Measurements from ENCODE around the gene BTBD6. TPM values are rescaled to one million over a fixed set of nuclear protein-coding genes. Genes with fewer than 3 reads are reported as not detected.

The BTBD6 gene
- total RNA-seq, 4 donors from 2014 or later: 56.1 to 72.5 (median 69.4) TPM

DNA sequence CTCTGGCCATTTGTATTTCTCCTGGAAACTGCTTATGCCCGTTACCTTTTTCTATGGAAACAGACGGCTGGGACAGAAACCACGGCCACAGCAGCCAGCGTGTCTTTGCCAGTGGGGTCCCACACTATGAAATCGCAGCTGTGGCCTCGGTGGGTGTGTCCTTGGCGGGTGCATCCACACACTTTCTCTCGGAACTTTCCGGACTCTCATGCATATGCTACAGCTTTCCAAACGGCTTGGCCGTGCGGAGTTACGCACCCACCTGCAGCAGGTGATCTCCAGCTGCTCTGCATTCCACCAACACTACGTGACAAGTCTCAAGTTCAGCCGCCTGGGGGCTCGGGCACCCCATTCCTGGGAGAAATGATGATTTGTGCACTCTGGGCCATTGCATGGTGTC lies 1.3 kb upstream of the BTBD6 start:
- peaks cover 18 to 35% (median 32%) of the 10 kb centered on the region in 4 donors for H3K4me1 ChIP-seq
- no peaks in the 10 kb centered on the region for H3K27me3 ChIP-seq
- peaks cover 0 to 50% (median 31%) of the 10 kb centered on the region in 4 donors for H3K36me3 ChIP-seq
- 94% methylated on average over 11 of the region's 16 CpGs for WGBS
- no peak for DNase-seq (ENCODE audit: extremely low spot score)
- H3K27ac ChIP-seq (replicated peaks in 1 of 4): no peak overlapping the region
- no peaks in the 10 kb centered on the region for H3K9me3 ChIP-seq
- intact Hi-C loops (cut with DNase I): loop anchor here (10.0 kb wide), 2 partner anchors 68 to 108 kb away; partner anchors contain the start of gene PACS2
- H3K4me3 ChIP-seq: no peak overlapping the region
- no peak for TF ChIP-seq POLR2AphosphoS5 (IDR thresholded peaks at IDR 0.05)
- no peak for TF ChIP-seq EP300 (IDR thresholded peaks at IDR 0.05)
- no peak for TF ChIP-seq POLR2A (IDR thresholded peaks at IDR 0.05; ENCODE audit: low read depth)
- TF ChIP-seq, protein P1, sequence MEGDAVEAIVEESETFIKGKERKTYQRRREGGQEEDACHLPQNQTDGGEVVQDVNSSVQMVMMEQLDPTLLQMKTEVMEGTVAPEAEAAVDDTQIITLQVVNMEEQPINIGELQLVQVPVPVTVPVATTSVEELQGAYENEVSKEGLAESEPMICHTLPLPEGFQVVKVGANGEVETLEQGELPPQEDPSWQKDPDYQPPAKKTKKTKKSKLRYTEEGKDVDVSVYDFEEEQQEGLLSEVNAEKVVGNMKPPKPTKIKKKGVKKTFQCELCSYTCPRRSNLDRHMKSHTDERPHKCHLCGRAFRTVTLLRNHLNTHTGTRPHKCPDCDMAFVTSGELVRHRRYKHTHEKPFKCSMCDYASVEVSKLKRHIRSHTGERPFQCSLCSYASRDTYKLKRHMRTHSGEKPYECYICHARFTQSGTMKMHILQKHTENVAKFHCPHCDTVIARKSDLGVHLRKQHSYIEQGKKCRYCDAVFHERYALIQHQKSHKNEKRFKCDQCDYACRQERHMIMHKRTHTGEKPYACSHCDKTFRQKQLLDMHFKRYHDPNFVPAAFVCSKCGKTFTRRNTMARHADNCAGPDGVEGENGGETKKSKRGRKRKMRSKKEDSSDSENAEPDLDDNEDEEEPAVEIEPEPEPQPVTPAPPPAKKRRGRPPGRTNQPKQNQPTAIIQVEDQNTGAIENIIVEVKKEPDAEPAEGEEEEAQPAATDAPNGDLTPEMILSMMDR (IDR thresholded peaks at IDR 0.05): no peak

DNA sequence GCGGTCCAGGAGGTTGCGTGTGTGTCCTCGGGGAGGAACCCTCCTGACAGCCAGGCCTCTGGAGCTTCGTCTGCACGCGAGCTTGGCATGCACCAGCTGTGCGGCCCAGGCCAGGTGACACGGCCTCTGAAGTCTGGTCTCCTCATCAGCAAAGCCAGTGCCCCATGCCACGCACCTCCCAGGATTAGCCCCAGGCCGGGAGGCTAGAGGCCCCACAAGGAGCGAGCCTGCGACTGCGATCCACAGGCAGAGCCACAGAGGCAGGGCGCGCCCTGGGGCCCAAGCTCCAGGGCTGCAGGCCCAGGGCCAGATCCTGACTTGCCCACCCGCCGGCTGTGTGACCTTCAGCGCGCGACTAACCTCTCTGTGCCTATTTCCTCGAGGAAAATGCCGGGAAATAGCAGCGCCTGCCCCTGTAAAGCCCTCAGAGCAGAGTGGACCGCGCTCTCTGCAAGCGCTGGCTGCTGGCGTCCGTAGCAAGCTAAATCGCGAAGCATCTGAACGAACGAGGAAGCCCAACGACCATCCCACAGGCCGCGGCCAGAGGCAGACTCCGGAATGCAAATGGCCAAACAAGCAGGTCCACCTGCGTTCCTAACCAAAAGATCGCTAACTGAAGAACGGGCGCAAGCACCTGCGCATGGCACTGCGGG lies 492 bp upstream of the BTBD6 start:
- no peaks in the 10 kb centered on the region for H3K9me3 ChIP-seq
- 23% methylated on average over 21 of the region's 42 CpGs for WGBS
- TF ChIP-seq EP300 (IDR thresholded peaks at IDR 0.05): no peak
- TF ChIP-seq, protein P1 (IDR thresholded peaks at IDR 0.05): no peak
- TF ChIP-seq POLR2A (IDR thresholded peaks at IDR 0.05; ENCODE audit: low read depth): no peak
- no peak for TF ChIP-seq POLR2AphosphoS5 (IDR thresholded peaks at IDR 0.05)
- peak overlapping the region; percentile 63 to 94 (median 66) for H3K4me3 ChIP-seq
- DNase-seq (ENCODE audit: extremely low spot score): no peak
- intact Hi-C loops (cut with DNase I): loop anchor here (10.0 kb wide), 2 partner anchors 67 to 107 kb away; partner anchors contain the start of gene PACS2
- H3K27me3 ChIP-seq: no peaks in the 10 kb centered on the region
- H3K4me1 ChIP-seq: peaks cover 18 to 35% (median 32%) of the 10 kb centered on the region in 4 donors
- peaks cover 0 to 55% (median 39%) of the 10 kb centered on the region in 4 donors for H3K36me3 ChIP-seq
- H3K27ac ChIP-seq (replicated peaks in 1 of 4): peak overlapping the region; percentile 86 to 96 (median 92)

DNA sequence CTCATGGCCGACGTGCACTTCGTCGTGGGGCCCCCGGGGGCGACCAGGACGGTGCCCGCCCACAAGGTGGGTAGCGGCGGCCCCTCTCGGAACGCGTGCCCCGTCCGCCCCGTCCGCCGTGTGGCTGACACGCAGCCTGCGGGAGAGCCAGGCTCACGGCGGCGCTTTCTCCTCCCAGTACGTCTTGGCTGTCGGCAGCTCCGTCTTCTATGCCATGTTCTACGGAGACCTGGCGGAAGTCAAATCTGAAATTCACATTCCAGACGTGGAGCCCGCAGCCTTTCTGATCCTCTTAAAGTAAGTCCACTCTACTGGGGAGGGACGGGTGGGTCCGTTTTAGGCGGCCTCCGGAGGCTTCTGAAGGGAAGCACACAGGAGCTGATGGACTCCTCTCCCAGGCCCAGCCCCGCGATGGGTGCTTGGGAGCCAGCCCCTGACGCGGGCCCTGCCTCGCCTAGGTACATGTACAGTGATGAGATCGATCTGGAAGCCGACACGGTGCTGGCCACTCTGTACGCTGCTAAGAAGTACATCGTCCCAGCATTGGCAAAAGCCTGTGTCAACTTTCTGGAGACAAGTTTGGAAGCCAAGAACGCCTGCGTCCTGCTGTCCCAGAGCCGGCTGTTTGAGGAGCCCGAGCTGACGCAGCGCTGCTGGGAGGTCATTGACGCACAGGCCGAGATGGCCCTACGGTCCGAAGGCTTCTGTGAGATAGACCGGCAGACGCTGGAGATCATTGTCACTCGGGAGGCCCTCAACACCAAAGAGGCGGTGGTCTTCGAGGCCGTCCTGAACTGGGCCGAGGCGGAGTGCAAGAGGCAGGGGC lies 1.1 kb downstream of the BTBD6 start:
- Histone ChIP-seq H3K9me3 (no peaks in the 10 kb centered on the region), H3K27me3 (no peaks in the 10 kb centered on the region), H3K4me3 (peak overlapping the region; percentile 63 to 94 (median 66)), H3K36me3 (peaks cover 0 to 57% (median 44%) of the 10 kb centered on the region in 4 donors), H3K27ac (replicated peaks in 1 of 4) (peak overlapping the region; percentile 86 to 96 (median 92)), H3K4me1 (peaks cover 18 to 35% (median 32%) of the 10 kb centered on the region in 4 donors)
- TF ChIP-seq POLR2AphosphoS5 (IDR thresholded peaks at IDR 0.05): peak in 1 of 2 donors; percentile 11
- no peak for TF ChIP-seq EP300 (IDR thresholded peaks at IDR 0.05)
- no CpG with 5 or more reads among the region's 62 CpGs for WGBS
- DNase-seq (ENCODE audit: extremely low spot score): no peak
- intact Hi-C loops (cut with DNase I): loop anchor here (10.0 kb wide), 2 partner anchors 65 to 105 kb away; partner anchors contain the start of gene PACS2

- Histone ChIP-seq H3K27me3 (no peaks in the 10 kb centered on the region), H3K4me1 (peaks cover 21 to 35% (median 32%) of the 10 kb centered on the region in 4 donors), H3K36me3 (peaks cover 0 to 60% (median 45%) of the 10 kb centered on the region in 4 donors), H3K4me3 (no peak overlapping the region), H3K9me3 (no peaks in the 10 kb centered on the region), H3K27ac (replicated peaks in 1 of 4) (peak overlapping the region in 3 of 4 donors; percentile 86 to 96 (median 94))
- DNase-seq (ENCODE audit: extremely low spot score): no peak
- intact Hi-C loops (cut with DNase I): no loop called here
- WGBS: 93% methylated on average over 7 of the region's 16 CpGs
- TF ChIP-seq, protein P1 (IDR thresholded peaks at IDR 0.05): no peak
- TF ChIP-seq POLR2A (IDR thresholded peaks at IDR 0.05; ENCODE audit: low read depth) (no peak), POLR2AphosphoS5 (IDR thresholded peaks at IDR 0.05) (no peak), EP300 (IDR thresholded peaks at IDR 0.05) (no peak)
Observed at GRCh38 chr14:105250008-105250366, 1.7 kb downstream of the BTBD6 start.

- Histone ChIP-seq H3K36me3 (peaks cover 0 to 69% (median 48%) of the 10 kb centered on the region in 4 donors), H3K9me3 (no peaks in the 10 kb centered on the region), H3K27ac (replicated peaks in 1 of 4) (no peak overlapping the region), H3K4me3 (no peak overlapping the region), H3K4me1 (peaks cover 30 to 35% (median 32%) of the 10 kb centered on the region in 4 donors), H3K27me3 (no peaks in the 10 kb centered on the region)
- intact Hi-C loops (cut with DNase I): no loop called here
- WGBS: 64% methylated on average over 2 of the region's 4 CpGs
- no peak for DNase-seq (ENCODE audit: extremely low spot score)
- TF ChIP-seq POLR2A (IDR thresholded peaks at IDR 0.05; ENCODE audit: low read depth): no peak
- TF ChIP-seq, protein P1 (IDR thresholded peaks at IDR 0.05): no peak
- no peak for TF ChIP-seq POLR2AphosphoS5 (IDR thresholded peaks at IDR 0.05)
- TF ChIP-seq EP300 (IDR thresholded peaks at IDR 0.05): no peak
Observed at GRCh38 chr14:105250986-105251385, 2.7 kb downstream of the BTBD6 start.

All from esophagus muscularis mucosa (tissue), 4 donors.